GM18508 (cell line): ENCODE results near the gene ZFP1.
"Not testable (repeated sequence)": the region's sequence is repeated elsewhere in the genome, so short reads cannot be mapped to it uniquely, and the experiment has no call there.

Experiments used
- ATAC-seq: cut with Tn5 transposase; IDR thresholded peaks from one replicate; pipeline ENCODE4 v1.9.1; 2021; ENCODE audit warnings: moderate number of reproducible peaks; ENCODE audit not compliant: insufficient read depth, unreplicated experiment

ZFP1 gene

DNA sequence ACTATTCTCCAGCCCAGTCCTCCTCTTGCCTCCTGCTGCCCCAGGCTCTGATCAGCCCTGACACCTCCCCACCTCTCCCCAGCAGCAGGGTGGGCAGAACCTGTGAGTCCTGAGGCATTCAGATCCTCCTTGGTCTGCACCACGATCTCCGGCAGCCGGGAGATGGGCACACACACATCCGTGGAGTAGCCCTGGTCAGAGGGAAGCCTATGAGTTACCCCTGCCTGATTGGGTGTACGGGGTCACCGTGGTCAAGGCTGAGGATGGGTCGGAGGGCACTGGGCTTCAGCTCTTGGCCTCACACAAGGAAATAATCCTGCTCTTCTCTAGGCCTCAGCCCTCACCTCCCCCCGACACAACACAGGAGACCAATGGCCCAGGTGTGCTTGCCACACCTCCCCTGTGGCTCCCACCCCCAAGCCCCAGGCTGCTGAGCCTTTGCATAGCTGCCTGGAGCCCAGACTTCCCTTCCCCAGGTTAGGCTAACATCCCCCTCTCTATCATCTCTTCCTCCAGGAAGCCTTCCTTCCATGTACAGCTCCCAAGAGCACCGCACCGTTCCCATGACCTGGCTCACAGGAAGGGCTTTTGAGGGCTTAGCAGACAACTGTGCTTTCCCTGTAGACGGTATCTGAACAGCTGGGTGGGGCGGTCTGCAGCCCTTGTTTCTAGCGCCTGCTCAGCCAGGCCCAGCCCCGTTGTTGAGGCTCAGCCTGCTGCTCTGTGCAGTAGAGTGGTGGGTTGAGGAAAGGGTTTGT lies 35.4 kb upstream of the ZFP1 start:
- ATAC-seq, result no peak

DNA sequence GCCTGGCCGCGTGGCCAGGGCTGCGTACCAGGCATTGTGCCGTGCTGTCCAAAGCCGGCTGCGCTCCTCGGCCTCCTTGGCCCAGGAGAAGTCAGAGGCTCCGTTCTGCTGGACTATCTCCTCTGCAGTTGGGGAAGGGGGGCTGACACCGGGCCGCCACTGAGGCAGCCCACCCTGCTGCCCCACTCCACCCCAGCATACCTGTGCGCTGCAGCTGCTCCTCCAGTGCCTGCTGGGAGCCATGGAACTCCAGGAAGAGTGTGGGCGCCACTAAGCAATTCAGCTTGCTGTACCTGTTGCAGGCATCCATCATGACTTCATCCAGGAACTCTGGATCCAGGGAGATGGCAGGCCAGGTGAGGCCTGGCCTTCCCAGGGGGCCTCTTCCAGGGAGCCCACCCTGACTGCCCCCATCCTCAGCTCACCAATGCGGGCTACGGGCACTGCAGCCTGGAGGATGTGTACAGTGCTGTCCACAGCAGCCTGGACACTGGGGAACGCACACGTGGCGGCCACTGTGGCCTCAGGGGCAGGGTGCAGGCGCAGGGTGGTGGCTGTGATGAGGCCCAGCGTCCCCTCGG lies 34.7 kb upstream of the ZFP1 start:
- ATAC-seq, result no peak

DNA sequence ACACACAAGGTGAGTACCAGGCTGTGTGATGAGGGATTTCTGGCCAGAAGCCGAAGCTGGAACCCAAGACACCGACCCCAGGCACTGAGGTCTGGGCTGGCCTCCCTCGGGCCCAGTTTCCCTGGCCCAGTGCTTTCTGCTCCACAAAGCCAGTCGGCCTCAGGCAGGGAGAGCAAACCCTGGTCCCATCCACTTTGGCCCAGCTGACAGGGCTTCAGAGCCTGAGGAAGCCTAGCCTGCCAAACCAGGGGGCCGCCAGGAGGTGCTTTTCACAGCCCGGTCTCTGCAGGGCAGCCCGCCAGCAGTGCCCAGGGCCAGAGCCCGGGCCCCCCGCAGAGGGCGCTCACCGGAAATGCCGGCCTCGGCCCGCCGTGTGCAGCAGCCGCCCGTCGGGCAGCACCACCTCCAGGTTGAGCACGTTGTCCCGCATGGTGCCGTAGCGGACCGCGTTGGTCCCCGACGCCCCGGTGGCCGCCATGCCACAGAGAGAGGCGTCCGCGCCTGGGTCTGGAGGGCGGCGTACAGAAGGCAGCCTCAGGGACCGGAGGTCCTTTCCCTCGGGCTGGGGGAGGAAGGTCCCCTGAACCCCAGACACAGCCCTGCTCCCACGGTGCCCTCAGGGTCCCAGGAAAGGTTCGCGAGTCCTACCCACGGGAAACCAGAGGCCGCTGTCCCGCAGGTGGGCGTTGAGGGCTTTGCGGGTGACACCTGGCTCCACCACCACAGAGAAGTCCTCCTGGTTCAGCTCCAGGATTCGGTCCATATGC lies 34.0 kb upstream of the ZFP1 start:
- no peak for ATAC-seq

DNA sequence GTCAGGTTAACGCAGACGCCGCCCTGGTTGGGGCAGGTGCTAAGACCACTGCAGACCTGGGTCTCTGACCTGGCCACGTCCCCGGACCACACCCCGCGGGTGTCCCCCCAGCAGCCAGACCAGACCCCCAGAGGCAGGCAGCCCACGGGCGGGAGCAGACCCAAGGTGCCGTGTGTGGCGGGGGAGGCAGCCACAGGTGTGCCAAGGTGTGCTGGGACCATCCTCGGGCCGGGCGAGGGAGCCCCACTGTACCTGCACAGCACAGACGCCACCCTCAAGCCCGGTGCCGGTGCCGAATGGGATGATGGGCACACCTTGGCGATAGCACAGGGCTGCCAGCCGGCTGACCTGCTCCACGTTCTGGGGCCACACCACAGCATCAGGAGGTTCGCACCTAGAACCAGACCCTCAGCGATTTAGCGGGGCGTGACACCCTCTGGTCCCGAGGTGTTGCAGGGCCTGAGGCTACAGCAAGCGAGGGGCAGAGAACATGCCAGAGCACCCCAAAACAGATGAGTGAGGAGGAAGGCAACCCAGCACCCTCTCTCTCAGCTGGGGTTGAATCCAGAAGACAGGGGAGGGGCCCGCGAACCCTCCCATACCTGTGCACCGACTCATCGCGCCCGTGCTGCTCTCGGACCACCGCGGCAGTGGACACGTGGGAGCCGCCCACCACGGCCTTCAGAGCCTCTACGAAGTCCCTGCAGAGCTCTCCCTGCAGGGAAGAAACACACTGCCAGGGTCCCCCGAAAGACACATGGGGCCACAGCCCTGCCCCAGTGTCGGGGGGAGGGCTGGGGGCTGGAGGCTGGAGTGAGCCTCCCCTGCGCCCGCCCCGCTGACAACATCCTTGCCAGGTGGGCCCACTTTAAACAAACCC lies 33.1 kb upstream of the ZFP1 start:
- no peak for ATAC-seq

DNA sequence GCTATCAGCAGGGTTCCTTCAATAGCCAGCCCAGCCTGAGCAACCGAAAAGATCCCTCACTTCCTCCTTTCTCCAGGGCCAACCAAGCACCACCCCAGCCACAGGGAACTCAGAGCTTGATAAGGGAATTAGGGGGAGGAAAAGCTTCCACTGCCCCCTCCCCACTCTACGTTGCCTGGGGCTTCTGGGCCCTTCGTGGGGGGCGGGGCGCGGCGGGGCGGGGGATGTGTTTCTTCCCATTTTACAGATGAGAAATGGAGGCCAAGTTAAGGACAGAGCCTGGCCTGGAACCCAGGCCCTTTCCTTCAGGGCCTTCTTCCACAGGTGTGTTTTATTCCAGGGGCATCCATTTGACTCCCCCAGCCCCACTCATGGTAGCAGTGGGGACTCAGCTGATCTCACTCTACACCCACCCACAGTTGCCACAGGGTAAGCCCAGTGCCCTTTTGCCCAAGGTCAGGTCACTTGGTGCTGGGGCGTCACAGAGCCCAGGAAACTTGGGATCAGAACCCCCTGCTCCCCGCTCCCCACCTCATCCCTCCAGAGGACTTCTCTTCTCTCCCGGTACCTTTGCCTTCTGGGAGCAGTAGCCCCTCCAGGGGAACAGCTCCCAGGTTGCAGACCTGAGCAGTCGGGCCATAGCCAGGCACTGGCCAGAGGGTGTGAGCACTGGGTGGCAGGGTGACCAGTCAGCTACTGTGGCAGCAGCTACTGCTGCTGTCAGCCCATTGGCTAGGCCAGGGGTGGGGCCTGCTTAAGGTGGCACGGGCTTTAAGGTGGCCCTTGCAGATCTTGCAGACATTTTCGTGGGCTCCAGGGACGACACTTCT lies 32.0 kb upstream of the ZFP1 start, which contains the start of gene LDHD:
LDHD (minus strand) TSS at position 700 of the 830 bp plus-strand sequence; CDS start at position 640, 60 bp downstream.
- no peak for ATAC-seq

DNA sequence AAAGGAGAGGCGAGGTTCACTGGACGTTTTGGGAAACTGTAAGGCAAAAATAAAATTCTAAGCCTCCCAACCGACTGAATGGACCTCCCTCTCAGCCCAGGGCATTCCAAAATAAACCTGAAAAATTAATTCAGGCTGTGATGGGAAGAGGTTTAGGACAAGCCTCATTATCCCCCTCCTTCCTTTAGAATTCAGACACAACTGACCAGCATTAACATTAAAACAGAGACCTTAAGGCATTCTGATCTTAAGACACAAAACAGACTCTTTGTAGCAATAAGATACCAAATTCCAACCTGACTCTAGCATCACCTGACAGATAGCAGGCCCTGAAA lies 31.4 kb upstream of the ZFP1 start:
- no peak for ATAC-seq

DNA sequence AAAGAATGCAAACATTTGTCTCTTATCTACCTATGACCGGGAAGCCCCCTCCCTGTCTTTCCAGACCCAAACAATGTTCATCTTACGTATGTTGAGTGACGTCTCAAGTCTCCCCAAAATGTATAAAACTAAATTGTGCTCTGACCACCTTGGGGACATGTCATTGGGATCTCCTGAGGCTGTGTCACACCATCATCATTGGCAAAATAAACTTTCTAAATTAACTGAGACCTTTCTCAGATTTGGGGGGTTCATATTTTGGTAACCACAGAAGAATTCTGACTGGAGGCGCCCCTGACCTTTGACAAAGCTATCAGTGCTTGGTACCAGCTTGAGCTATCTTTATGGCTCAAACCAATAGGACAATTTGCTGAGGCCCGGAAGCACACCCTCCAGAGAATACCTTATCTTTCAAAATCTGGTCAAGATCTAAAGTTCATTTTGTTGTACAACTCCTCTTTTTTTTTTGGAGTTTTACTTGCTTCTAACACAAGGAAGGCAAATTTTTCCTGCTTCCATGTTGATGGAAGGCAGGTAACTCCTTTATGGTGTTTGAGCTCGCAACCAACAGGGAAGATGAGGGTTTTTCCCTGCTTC lies 29.3 kb upstream of the ZFP1 start:
- no peak for ATAC-seq

DNA sequence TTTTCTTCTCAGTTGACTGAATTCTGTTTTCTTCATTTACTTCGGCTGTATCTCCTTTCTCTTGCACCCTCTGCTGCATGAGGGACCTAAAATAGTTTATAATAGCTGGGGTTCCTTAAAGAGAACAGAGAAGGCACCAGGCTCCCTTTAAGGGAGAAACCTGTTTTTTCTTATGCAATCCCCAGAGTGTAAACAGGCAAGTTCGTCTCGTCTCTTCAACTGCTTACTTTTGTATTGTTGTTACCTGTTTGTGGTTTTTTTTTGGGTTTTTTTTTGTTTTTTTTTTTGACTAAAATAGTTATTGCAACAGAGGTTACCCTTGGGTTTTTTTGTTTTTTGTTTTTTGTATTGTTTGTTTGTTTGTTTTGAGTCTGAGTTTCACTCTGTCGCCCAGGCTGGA lies 28.1 kb upstream of the ZFP1 start:
- no peak for ATAC-seq

DNA sequence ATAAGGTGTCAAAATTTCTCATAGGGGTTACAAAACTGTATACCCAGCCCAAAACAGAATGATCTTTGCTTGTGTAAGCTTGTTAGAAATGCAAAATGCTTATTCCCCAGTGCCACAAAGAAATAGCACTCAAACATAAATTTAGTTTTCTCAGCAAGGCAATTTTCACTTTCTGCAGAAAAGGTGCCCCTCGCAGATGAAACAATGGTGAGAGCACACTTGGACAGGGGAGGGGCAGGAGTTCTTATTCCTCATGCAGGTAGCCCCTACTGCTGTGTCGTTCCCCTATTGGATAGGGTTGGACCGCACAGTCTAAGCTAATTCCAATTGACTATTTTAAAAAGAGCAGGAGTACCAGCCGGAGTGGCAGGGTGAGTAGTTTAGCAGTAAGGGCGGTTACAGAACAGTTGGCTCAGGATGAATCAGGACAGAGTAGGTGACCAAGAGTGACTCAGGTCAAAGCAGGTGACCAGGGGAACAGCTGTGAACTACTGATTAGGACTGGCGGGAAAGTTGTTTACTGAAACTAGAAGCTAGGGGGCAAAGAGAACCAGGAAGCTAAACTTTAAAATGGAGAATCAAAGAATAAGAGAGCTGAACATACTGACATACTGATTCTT lies 26.3 kb upstream of the ZFP1 start:
- ATAC-seq, result no peak

DNA sequence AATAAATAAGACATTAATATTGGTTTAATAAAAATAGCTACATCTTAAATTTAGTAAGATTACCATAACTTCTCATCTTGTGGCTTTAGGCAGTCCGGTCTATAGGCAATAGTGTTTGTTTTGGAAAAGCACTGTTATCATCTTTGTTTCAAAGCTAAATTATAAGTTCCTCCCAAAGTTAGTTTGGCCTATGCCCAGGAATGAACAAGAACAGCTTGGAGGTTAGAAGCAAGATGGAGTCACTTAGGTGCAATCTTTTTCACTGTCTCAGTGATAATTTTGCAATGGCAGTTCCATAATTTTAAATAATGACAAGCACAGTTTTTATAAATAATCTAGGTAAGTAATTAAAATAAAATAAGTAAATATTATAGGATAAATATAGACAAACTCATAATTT lies 25.7 kb upstream of the ZFP1 start:
- ATAC-seq, result no peak

DNA sequence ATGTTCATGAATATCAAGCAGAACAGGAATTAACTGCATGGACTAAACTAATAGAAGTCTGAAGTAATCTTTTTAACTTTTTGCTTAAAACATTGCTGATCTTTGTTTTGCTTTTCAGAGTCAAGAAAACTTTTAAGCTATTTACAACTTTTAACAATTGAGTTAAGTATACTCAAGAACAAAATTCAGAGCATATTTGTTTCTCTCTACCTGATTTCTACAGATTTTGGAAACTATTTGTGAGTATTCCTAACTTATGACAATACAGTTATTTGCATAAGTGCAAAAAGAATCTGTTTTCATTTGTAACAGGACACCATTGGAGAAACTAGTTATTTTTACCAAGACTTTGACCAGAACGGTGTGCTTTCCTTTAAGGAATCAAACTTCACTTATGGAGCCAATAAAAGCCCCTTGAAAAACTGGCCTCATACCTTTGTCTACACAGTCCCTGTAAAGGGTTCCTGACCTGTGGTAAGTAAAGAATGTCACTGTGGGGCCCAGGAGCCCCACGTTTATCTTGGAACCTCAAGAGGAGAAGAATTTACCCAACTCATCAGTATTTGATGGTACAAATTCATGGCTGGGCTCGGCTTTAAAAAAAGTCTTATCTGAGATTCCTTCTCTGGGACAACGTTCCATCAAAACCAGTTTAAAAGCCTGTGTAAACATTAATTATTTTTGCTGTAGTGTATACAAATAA lies 20.5 kb upstream of the ZFP1 start:
- no peak for ATAC-seq

DNA sequence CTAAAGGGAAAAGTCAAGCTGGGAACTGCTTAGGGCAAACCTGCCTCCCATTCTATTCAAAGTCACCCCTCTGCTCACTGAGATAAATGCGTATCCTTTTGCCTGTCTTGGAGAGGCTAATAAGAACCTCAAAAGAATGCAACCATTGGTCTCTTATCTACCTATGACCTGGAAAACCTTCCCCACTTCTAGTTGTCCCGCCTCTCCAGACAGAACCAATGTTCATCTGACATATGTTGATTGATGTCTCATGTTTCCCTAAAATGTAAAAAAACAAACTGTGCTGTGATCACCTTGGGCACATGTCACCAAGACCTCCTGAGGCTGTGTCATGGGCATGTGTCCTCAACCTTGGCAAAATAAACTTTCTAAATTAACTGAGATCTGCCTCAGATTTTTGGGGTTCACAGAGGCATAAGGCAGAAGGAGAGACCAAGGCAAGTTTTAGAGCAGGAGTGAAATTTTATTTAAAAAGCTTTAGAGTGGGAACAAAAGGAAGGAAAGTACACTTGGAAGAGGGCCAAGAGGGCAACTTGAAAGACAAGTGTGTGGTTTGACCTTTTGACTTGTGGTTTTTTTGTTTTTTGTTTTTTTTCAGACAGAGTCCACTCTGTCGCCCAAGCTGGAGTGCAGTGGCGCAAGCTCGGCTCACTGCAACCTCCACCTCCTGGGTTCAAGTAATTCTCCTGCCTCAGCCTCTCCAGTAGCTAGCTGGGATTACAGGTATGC lies 18.7 kb upstream of the ZFP1 start:
- ATAC-seq, result not testable (repeated sequence)

DNA sequence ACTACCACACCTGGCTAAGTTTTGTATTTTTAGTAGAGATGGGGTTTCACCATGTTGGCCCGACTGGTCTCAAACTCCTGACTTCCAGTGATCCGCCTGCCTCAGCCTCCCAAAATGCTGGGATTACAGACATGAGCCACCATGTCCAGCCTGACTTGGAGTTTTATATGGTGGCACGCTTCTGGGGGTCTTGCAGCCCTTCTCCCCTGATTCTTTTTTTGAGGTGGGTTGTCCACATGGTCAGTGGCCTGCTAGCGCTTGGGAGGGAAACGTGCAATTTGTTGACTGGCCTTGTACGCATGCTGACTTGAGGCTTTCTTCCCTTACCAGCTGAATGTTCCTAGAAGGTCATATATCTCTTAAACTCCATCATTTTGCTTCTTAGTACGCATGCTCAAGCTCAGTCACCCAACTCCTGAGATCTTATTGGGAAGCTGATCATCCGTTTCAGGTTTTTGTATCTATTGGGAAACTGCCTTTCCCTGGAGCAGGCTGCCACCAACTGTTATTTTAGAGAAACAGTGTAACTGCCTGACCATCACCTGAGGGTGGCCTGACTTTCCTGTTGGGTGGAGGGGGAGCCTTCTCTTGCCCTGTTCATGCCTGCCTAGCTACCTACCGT lies 18.1 kb upstream of the ZFP1 start:
- no peak for ATAC-seq

DNA sequence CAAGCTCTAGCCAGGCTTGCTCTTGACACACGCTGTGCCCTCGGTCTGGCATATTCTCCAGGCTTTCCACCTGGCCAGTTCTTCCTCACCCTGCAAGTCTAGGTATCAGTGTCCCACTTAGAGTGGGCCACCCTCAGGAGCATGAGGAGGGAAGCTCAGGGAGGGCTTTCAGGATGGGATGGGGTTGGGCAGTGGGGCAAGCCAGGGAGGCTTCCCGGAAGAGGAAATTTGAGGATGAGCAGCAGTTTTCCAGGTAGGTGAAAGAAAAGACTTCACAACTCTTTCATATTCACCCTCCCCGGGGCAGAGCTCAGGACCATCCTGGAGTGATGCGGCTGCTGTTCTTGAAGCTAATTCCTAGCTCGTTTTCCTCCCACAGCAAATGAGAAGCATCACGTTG lies 17.2 kb upstream of the ZFP1 start:
- ATAC-seq, result no peak

DNA sequence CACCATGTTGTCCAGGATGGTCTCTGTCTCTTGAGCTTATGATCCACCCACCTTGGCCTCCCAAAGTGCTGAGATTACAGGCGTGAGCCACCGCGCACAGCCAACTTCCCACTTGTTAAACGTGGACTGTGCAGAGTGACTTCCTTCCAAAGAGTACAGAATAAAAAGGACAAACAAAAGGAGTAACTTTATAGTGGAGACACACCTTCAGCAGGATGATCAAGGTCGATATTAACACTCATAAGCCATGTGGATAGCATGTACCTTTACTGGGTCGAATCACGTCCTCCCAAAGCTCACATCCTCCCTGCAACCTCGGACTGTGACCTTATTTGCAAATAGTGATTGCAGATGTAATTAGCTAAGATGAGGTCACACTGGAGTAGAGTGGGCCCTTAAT lies 10.1 kb upstream of the ZFP1 start:
- no peak for ATAC-seq

DNA sequence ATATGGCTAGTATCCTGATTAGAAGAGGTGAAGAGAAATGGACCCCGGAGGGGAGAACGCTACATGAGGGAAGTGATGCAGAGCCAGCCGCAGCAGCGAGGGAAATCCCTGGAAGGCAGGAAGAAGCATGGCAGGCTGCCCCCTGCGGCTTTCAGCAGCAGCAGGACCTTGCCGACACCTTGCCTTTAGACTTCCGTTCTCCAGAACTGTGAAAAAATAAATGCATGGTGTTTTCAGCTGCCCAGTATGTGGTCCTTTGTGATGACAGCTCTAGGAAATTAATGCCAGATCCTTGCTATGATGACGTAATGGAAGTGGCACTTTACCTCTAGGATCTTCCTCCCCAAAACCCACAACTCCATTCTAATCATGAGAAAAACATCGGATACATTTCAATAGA lies 9.7 kb upstream of the ZFP1 start:
- ATAC-seq, result no peak

DNA sequence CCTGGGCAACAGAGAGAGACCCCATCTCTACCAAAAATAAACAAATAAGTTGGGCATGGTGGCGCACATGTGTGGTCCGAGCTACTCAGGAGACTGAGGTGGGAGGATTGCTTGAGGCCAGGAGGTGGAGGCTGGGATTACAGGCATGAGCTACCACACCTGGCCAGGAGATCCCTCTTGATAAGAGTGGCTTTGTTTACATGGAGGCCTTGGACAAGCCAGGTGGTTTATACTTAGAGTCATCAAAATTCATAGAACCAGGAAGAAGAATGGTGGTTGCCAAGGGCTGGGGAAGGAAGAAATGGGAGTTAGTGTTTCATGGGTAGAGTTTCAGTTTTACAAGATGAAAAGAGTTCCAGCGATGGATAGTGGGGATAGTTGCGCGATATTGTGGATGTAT lies 8.8 kb upstream of the ZFP1 start:
- no peak for ATAC-seq
